ENCODE data around the gene LEF1.
"Not testable (repeated sequence)": the region's sequence is repeated elsewhere in the genome, so short reads cannot be mapped to it uniquely, and the experiment has no call there.

The LEF1 gene

DNA sequence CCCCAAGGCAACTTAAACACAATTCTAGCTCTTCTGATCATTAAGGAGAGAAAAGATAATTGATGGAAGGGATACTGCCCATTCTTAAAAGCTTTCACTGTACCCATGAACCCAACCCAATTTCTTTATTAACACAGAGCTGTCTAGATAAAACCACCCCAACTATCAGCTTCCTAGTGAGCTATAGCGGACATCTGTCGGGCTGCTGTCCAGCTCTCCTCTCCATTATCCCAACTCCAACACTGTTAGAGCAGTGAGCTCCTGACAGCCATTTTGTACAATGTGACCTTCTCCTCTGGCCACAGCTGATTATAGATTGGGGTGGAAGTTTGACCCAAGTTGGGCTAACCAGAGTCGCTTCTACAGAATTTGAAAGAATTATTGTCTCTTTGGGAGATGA, 112.9 kb downstream of the LEF1 start:
- no peak for DNase-seq

DNA sequence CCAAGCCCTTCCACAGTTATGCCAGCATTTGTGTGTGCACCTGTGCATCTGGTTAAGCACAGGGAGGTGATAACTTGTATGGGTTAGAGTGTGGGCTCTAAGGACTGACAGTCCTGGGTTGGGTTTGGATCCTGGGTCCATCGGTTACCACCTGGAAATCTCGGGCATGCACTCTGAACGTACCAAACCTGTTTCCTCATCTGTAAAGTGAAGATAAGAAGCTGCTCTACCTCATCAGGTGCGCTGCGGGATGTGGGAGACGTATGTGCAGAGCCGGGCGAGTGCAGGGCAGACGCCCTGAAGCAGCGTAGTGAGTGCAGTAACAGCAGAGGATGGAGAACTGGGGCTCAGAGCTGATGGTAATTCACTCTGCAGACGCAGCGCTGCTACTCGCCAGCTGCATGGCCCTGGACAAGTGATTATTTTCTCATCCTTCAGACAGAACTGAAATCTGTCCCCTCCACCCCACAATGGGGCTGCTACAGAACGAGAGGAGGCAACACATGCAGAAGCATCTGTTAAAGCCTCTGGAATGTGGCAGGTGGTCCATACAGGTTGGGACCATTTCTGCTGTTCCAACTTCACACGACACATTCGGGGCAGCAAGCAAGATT, 114.6 kb downstream of the LEF1 start:
- no peak for DNase-seq

DNA sequence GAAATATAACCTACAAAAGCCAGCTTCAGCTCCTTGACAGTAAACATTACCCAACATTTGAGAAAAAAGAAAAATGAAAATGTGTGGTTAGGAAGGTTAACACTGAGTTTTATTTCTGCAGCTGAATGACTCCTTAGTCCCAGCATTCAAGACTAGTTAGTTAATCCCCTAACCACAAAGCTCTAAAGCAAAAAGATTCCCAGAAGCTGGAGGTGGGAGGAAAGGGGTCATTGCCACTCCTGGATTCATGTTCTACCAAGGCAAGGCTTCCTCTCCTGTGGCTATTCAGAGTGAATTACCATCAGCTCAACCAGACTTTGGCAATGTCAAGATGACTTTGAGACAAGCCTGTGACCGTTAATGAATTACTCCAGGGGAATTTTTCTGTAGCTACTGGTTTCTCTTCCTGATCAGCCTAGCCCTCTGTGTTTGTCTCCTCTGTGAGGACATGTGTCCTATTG, 115.5 kb downstream of the LEF1 start:
- DNase-seq = no peak

DNA sequence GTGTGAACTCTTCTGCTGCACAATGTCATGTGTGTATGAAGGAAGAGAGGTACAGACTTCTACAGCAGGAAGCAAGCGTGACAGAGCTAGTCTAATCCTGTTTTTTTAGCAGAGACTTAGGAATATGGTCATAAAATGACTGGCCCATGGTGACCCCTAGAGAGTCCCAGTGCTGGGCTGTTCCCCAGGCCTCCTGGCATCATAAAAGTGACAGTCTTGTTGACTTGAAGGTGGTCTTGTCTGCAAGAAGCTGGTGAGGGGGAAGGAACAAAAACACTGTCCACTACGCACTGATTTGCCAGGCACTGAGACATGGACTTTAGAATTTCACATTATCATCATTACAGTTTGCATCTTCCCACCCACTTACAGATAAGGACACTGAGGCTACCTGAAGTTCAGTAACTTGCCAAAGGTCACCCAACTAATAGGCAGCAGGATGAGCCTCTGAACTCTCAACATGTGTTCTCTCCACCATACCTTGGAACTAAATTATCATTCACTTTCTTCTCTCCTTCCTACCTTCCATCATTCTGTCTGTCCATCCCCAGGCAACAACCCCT, 116.1 kb downstream of the LEF1 start:
- no peak for DNase-seq

DNA sequence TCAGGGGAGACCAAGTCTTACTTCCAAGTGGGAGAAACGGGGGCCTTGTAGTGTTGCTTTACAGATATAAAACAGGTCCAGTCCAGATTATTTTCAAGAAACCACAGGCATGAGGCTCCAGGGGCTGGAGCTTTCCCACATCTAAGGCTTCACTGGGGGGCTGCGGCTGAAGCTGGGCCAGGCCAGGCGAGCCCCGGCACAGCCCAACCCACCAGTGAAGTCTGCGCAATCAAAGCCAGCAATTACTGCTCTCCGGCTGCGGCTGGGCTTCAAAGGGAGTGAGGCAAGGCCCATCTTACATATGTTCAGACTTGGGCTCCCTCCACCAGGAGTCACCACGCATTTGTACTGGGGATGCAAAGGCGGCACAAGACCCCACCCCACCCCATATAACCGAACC, 117.4 kb downstream of the LEF1 start:
- DNase-seq = no peak

DNA sequence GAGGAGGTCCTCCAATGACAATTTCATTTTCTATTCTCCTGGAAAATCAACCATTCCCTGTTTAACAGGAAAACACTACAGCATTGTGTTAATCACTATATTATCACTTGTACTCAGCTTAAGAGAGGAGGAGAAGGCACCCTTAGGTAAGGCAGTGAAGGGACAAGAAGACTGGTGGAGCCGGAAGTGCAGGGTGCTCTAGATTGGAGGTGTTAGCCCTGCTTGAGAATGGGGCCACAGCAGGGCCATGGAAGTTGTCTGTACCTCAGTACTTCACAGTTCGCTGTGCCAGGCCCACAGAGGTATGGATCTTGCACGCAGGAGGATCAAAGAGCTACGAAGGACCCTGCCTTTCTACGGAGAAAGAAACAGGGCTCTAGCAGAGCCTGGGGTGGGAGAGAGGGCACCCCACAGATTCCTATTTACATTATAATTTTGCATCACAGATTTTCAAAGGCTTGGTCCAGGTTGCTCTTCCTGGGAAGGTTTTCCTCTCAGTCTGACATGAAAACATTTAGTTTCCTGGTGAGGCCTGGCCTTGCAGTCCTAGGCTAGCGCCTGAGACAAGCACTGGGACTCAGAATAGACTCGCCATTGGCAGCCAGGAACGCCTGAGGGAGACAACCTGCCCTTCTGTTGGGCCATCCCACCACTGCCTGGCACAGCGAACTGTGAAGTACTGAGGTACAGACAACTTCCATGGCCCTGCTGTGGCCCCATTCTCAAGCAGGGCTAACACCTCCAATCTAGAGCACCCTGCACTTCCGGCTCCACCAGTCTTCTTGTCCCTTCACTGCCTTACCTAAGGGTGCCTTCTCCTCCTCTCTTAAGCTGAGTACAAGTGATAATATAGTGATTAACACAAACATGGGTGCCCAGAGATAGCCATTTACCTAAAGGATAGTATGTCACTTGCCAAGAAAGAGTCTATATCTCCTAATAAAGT, 118.3 kb downstream of the LEF1 start:
- DNase-seq = not testable (repeated sequence)

DNA sequence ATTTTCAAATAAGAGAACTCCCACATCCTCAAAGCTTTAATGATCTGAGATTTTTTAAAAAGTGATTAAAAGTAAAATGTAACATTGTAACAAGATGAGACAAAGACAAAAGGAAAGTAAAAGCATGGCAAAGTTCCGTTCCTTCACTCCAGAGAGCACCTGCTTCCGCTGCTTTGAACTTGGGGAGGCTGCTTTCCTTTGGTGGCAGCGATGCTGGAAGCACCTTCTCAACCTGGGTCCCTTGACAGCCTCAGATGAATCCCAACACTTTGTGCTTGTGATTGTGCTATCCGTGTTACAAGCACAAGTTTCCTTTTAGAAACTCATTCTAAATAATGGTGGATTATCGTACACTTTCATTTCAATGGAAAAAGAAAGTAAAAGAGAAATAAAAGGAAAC, 119.3 kb downstream of the LEF1 start:
- no peak for DNase-seq

DNA sequence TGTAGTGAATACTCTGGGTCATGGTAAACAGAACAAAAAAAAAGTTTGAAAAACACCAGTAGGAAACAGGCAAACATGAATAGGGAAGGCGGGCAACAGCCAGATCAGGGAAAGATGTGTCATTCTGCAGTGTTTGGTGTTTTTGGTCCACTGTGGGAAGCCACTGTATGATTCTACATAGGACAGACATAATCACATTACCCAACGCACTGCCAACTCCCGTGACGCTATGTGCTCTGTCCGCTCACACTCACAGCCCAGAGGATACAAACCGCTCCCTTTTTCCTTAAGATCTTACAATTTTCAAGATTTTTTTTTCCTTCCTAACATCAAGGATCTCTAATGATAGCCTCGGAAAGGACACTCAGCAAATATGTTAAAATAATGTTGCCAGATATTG, 119.7 kb downstream of the LEF1 start:
- DNase-seq = no peak

DNA sequence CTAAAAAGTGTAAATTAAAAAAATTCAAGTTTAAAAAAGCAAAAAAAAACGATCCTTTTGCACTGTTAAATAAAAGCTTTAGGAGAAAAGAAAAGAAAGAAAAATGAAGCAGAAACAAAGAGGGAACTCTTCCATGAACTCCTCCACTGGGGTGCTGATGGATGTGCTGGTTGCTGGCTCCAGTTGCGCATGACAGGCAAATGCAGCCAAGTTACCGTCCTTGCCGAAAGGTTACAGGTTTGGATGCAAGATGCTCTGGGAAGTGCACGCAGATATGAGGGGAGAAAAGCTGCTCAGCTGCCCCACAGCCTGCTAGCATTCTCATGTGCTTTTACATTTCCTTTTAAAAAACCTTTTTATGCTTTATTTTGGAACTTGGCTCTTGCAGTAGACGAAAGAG, 120.6 kb downstream of the LEF1 start:
- no peak for DNase-seq

DNA sequence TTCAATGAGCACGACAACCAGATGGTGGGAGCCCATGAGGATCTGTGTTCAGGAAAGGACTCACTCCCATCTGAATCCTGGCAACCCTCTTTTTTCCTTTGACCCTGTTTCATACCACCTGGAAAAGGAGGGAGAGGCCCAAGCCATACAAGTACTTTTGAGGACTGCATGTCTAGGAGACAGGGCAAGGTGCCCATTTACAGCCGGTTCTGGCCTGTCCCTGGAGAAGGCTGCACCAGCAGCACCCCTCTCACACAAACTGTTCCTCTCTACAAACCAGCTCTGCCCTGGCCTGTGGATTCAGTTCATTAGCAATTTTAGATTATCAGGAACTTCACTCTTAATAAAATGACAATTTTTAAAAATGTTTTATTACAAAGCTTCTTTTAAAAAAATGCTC, 121.5 kb downstream of the LEF1 start:
- DNase-seq = no peak

DNA sequence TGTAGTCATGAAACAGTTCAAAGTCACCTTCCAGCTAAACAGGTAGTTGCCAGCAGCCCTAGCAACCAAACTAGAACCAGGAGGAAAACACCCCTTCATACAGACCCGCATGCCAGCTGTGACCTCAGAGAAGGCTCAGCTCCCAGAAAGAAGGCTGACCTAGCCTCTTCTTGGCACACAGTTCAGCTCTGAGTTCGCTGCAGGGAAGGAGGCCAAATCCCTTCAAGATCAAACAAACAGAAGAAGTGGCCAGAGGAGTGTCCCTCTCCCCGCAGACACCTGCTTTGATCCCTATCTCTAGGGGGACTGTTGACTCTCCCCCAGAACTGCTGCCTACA, 123.1 kb downstream of the LEF1 start:
- DNase-seq = no peak

DNA sequence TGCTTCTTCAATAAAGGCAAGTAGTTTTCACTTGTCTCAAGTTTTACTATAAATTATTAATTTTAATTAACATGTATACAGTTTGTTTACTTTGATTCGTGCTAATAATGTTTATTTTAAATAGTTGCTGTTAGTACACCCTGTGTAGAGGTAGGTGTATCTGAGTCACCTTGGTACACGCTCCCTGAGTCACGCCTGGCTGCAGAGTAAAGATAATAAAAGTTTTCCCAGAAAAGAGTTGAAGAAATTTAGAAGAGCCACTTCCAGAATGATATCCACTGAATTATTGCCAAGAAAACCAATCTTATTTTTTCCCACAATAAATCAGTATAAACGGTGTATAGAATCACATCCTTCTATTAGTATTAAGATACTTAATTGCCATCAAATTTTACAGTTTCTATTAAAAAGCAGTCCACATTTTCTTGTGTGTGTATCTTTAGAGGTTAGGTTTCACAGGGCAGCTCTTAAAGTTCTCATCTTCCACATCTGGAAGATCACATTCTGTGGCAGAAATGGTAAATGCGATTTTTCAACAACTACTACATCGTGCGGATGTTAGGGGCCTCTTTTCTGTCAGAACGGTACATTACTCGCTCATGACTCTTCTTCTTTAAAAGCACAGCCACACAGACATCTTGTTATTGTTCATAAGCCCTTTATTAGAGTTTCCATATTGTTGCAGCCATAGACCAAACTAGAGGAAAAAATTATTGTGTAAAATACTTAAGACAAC, 123.6 kb downstream of the LEF1 start:
- DNase-seq = no peak

DNA sequence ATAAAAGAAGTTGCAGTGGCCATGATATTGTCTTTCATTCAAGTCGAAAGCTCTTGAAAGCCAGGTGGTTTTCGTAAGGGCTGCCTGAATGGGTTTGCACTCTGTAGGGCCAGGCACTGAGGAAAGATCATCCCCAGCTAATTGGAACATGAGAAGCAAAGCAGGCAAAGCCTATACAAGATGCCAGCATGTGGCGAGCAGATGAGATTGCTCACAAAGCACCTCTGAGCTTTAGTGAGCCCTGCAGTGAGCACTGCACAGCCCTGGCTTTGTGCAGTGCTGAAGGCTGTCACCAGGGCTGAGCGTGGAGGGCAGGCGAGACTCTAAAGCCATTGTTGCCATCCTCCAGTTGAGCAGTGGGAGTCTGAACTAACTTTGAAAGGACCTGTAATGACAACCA, 125.2 kb downstream of the LEF1 start:
- DNase-seq = no peak

DNA sequence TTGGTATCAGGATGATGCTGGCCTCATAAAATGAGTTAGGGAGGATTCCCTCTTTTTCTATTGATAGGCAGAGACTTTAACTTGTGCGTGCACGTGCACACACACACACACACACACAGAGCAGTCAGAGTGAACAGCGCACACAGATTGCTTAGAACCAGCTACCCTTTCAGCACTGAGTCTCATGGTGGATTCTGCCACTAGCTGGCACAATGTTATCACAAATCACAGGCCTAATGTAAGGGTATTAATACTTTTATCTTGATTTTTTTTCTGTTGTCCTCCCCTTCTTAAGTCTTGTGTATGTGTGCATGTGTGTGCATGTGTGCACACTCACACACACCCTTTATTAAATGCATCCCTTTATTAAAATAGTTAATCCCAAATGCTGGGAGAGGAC, 125.8 kb downstream of the LEF1 start:
- DNase-seq = no peak

DNA sequence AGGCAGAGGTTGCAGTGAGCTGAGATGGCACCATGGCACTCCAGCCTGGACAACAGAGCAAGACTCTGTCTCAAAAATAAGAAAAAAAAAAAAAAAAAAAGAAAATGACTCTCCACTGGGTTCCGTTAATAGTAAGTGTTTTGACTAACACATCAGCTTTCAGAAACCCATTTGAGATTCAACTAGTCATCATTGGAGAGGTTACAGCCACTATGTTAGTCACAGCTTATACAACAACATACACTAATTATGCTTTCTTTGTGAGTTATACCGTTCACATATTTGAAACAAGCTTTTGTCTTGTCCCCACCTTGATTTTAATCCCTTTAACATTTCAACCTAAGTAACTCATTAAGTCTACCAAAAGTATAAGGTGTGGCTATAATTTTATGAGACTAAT, 130.8 kb downstream of the LEF1 start:
- DNase-seq = no peak

DNA sequence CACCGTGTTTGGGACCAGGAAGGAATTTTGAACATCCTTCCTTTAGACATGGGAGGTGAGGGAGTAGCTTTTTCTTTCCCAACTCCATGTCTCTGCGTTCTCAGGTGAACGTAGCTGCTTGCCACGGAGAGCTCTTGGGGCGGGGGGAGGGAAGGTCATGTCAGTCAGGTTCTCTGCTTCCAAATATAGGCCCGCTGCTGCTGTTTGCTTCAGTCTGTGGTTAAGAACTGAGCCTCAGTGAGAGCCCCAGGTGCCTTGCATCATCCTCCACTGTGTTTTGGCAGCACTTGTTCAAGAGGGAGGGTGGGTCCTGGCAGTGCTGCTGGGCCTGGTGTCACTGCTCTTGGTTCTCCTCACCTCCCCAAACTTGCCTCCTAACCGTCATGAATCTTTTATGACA, 132.5 kb downstream of the LEF1 start:
- DNase-seq = no peak

DNA sequence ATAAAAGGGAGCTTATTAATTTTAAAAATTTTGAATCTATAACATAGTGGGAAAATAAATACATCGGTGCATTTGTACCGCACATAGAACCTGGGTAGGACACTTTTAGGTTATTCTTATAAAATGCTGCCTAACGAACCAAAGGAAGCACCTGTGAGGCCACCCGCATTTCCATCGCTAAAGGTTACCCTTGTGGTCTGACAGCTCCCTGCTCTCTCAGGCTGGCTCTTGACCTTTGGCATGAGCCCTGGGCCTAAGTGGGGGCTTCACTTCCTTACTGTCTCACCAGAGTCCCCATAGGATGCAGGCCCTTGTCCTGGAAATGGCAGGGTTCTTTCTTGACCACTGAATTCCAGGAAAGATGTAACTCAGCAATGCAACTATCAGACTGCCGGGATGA, 133.0 kb downstream of the LEF1 start:
- DNase-seq = no peak

DNA sequence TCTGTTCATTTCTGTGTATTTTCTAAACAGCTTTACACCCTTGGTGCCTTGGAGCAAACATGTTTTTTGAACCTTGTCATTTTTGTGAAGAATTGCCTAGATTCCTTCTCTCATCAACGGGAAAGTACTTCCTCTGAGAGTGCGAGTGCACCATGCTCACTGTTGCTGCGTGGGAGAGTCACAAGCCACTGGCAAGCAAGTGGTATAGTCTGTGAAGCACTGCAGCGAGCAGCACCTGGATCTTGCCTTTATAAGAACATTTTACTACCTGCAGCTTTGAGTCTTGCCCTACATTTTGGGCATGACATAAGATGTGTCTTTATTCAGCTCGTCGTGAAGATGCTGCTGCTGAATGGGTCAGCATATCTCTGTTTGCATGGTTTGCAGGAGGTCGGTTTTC, 134.2 kb downstream of the LEF1 start:
- no peak for DNase-seq

DNA sequence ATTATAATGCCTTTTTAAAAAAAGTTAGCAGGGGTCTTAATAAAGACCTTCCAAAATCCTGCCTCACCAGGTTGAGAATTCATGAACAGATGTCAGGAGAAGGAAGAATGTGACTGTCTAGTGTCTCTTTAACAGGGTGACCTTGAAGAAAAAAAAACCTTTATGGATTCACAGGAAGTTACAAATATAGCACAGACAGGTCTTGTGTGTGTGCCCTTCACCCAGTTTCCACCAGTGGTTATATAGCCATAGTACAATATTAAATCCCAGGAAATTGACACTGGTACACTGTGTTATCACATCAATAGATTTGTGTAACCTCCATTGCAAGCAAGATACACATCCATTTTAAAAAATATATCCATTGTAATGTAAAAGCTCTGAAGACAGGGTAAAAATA, 135.4 kb downstream of the LEF1 start:
- no peak for DNase-seq

DNA sequence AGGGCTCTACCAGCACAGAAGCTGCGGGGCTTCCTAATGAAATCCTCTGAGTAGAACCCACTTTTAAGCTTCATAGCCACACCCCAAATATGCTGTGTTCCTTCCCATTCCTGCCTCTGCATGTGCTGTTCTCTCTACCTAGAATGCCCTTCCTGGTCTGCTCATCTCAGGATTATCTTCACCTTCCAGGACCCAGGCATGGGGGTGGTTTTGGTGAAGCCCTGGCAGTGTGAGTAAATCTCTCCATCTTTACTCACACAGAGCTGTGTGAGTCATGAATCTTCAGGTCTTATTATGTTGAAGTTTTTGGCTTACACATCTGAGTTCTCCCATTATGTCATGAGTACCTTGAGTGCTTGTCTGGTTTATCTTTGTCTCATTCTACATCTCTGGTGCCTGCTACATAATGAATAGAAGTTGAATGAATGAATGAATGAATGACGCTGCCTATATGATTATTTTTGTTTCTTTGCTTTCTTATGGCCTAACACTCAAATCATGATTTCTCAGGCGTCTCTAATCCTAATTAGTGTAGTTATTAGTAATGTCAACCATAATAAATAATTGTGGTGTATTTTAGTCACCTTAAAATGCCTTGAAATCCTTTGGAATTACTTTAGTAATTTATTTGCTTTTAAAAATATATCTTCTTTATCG, 137.2 kb downstream of the LEF1 start:
- DNase-seq = no peak

DNA sequence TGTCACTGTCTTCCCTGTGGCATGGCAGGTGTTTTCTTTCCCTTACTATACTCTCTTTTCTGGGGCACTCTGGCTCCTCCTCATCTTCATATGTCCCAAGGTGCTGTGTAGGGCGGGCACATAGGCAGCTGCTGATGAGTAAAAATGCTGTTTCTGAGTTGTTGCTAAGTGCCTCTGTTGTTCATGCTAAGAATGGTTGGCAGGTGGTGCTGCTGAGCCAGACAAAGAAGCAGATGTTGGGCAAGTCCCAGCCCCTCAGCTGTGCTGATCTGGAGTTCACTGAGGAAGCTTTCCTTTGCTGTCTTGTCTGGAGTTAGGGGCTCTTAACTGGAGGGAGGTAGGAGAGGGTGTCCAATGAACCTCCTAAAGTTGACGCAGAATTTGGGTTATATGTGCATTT, 138.4 kb downstream of the LEF1 start:
- no peak for DNase-seq

DNA sequence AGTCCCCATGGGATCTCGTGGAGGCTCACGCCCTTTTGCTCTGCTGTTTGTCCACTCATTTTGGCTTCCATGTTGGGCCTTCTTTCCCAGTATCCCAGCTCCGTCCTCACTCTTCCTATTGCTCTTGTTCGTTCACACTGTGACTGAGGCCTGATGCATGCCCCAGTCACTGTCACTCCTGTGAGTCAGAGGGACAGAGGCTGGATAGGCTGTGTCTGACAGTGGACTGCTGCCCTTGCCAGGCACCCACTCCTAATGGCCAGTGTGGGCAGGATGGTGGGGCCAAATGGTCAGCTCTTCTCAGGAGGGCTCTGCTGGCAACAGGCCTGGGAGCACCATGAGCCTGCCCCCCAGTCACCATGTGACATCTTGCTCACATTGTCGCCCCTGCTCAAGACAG, 139.0 kb downstream of the LEF1 start:
- no peak for DNase-seq
